Stimulated activated CD8-positive, alpha-beta memory T cell treated with anti-CD3 and anti-CD28 coated beads, Interleukin-15, amount 100 ng/mL, for 48 hours (primary cell): ENCODE results near the gene FIBP.

Experiments used
- DNase-seq, 2 donors: peaks; one replicate each; pipeline ENCODE4 v3.0.0-alpha.2; 2020; ENCODE audit warnings: low read depth in 2 of 2

The FIBP gene

GRCh38 chr11:65860278-65861164 is 27.8 kb downstream of the FIBP start, which contains the start of gene MUS81:
MUS81 (plus strand) TSS chr11:65860433; CDS start chr11:65860754, 321 bp downstream.
- DNase-seq: peak; percentile 93 to 94

DNA sequence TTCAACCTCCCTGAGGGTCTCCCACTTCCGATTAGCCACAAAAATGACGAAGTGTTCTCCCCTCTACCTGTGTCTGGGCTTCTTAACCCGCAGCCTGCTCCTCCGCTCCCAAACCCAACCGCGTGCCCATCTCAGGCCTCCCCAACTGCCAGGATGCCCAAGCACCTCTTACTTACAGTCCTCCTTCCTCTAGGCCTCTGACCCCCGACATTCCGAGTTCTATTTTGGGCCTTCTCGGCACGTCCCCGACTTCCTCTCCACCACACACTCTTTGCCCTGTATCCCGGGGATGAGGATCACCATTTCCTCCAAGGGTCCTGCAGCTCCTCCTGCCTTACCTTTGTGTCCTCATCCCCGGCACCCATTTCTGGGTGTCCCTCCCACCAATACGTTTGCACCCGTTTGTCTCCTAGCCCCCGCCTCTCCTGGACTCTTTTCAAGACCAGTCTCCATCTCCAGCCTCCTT is 28.4 kb downstream of the FIBP start:
- DNase-seq: no peak

GRCh38 chr11:65859095-65859811 is 29.0 kb downstream of the FIBP start:
- peak; percentile 98 to 99 for DNase-seq

DNA sequence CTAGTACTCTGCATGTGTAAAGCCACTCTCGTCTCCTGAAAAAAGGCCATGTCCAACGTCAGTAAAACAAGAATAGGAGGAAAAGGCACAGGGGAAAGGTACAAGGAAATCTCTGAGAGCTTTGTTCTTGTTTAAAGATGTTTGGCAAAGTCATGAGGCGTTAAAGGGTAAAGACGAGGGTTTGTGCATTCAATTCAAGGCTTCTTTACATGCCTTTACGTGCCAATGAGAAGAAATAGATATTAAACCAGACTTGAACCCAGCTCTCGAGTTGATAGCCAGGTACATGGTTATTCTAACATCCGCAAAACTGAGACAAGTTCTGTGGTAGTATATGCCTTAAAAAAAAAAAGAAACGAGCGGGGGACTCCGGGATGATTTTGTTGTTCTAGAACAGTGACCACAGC is 29.6 kb downstream of the FIBP start:
- DNase-seq: no peak

GRCh38 chr11:65857853-65858680 is 30.2 kb downstream of the FIBP start, which contains the start of gene CFL1:
CFL1 (minus strand) TSS chr11:65858180; CDS start chr11:65858099, 81 bp downstream.
- DNase-seq: peak; percentile 99

DNA sequence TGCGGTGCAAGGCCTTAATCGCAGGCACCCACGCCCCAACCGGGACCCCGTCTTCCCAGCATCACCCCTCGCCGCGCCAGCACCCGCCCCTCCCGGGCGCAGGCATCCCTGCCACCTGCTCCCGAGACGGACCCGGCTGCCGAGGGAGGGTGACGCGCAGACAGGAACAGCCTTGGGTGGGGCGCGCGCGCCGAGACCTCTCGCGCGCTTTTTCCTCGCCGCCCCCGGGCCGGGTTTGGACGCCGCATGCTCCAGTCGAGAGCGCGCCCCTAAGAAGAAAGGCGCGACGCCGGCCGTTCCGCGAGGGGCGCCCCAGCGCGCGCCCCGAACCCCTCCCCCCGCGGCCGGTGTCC is 30.8 kb downstream of the FIBP start:
- DNase-seq: no peak

DNA sequence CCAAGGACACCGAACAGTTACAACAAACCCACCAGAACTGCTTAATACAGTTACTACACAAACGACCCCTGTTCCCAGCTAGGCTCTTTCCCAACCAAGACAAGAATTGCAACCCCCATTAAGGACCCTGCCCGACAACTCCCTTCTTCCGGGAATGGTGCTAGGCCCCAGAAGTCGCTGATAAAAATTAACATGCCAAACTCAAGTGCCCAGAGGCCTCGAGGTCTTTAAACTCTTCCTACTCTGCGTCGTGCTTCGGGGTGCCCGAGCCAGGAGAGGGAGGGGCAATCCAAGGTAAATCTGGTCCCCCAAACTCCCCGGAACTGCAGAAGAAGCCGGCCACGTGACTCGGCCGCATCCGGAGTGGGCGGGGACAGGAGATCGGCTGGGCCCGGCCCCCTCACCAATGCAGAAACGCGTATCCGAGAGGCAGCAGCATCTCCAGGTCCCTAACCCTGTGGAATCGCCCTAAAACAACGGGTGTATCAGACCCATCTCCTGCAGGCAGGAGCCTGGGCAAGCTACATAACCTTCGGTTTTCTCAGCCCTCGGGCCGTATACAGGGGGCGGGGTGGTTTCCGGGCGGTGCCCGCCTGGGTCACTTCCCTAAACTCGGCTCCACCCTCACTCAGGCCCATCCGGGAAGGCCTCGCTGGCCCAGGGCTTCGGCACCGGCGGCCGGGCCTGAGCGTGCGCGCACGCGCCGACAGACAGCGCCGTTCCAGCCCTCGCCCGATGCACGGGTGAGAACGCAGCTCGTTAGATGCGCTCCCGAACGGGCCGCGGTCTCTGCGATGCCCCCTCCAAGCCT is 31.4 kb downstream of the FIBP start:
- peak; percentile 72 to 78 for DNase-seq

GRCh38 chr11:65855927-65856363 is 32.3 kb downstream of the FIBP start:
- no peak for DNase-seq

DNA sequence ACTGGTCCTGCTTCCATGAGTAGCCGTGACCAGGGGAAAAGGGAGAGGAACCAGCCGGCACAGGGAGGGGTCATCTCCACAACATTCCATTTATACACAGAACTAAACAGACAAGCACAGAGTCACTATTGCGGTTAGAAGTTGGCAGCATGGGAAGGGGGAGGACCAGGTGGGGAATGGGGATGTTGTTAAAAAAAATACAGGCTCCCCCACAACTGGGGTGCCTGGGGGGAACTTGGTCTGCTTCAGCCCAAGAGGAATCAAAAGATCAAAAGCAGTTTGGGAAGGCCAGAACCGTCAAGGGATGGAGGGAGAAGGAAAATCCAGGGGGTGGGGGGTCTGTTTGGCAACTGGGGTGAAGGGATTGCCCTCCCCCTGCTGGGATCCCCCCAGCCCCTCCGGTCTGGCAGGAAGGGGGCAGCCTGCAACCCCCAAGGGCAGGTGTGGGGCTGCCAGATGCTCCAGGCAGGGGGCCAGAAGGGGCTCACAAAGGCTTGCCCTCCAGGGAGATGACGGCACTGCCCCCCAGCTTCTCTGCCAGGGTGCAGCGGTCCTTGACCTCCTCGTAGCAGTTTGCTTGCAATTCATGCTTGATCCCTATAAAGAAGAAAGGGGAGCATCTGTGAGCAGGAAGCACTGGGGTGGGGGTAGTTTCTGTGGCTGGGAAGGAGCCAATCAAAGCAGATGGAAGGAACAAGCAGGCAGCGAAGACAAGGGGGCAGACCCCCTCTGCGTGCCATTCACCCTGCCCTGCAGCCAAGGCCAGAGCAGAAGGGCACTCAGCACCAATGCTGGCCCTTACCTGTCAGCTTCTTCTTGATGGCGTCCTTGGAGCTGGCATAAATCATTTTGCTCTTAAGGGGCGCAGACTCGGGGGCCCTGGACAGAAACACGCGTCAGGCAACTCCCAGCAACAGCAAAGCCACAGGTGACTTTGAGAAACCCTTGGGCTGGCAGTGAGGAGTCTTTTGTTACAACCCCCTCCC is 33.1 kb downstream of the FIBP start:
- DNase-seq: no peak

DNA sequence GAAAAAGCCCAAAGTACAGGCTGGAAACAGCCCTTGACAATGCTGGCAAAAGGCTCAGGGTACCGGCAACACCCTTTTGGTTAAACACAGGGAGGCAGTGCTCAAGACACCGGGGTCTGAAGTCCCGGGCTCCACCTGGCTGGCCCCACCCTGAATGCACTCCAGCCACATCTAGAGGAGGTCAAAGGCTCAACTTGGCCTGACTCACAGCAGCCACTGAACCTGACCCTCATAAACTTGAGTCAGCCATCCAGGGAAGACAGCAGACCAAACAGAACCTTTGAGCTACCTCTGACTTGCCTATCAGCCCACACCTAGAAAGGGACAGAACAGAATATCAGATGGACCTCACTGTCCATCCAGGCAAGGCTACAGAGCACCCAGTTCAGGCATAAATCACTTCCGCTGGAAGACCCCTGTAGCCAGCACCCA is 34.1 kb downstream of the FIBP start:
- no peak for DNase-seq

- DNase-seq: no peak
Measured at GRCh38 chr11:65853246-65853979, 34.9 kb downstream of the FIBP start.

DNA sequence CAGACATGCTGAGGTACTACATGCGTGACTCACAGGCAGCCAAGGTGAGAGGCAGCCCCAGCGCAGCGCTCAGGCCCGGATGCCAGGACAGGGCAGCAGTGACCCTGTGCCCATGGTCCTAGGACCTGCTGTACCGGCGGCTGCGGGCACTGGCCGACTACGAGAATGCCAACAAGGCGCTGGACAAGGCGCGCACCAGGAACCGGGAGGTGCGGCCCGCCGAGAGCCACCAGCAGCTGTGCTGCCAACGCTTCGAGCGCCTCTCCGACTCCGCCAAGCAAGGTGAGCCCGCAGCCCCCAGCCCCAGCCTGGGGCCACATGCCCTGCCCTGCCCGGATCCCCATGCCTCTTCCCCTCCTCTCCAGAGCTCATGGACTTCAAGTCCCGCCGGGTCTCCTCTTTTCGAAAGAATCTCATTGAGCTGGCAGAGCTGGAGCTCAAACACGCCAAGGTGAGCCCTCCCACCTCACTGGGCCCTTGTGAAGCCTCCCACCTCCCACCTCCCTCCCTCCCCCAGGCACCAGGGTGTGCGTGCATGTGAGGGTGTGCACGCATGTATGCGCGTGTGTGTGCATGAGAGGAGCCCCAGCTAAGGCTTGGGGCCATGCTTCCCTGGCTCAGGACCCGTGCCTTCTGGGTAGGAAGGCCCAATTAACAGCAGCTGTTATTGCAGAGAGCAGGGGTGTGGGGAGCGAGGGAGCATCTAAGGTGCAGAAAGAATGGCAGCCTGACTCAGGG is 35.6 kb downstream of the FIBP start:
- DNase-seq: no peak

GRCh38 chr11:65851811-65852507 is 36.3 kb downstream of the FIBP start:
- no peak for DNase-seq

DNA sequence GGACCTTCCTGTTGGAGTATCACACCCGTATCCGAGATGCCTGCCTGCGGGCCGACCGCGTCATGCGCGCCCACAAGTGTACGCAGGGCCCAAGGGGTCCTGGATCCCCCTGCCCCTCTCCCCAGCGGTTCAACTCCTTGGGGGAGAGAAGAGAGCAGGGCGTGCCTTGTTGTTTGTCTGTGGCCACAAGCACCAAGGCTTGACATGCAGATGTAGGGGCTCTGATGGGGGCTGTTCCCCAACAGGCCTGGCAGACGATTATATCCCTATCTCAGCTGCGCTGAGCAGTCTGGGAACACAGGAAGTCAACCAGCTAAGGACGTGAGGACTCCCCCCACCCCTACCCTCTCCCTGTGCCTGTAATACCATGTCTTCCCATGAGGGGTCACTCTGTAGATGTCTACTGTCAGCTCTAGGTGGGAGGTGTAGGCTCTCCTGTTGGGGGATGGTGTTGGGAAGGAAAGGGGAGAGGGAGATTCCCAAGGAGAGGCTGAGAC is 37.1 kb downstream of the FIBP start:
- no peak for DNase-seq

- no peak for DNase-seq
Measured at GRCh38 chr11:65850217-65851082, 37.8 kb downstream of the FIBP start.

GRCh38 chr11:65849771-65850216 is 38.5 kb downstream of the FIBP start:
- DNase-seq: no peak
